SK-N-SH (cell line): Measurements from ENCODE around the gene RAPGEF6. TPM values are rescaled to one million over a fixed set of nuclear protein-coding genes. Genes with fewer than 3 reads are reported as not detected.

ENCODE experiments used
- CTCF ChIA-PET: fragments of 300-600, 350-600 bp; formaldehyde crosslinking; extraction: SDS; loops from one replicate; lab custom pipeline; 2021; lab: Yijun Ruan, JAX
- POLR2A ChIA-PET: fragments of 350-600 bp; sonication (Branson Sonifier 250); formaldehyde crosslinking; extraction: SDS; loops from one replicate; lab custom pipeline; 2020; ENCODE audit warnings: antibody characterized with exemption, inconsistent platforms; lab: Yijun Ruan, JAX
- DNase-seq: peaks from one replicate; pipeline ENCODE4 v3.0.0; 2012
- H2AFZ ChIP-seq: fragments of 200-600 bp; sonication (generic); 2 replicates; pipeline ENCODE4 v1.8.1; 2016; ENCODE audit warnings: antibody characterized with exemption, mild to moderate bottlenecking, low read depth
- H3F3A ChIP-seq: fragments of 200-600 bp; sonication (generic); replicated peaks from 2 replicates; pipeline ENCODE3; 2016; ENCODE audit warnings: antibody characterized with exemption, mild to moderate bottlenecking; ENCODE audit not compliant: insufficient read depth
- H3K27ac ChIP-seq, 2 experiments: fragments of 200-500 bp in 1 of 2; fragments of 200-600 bp in 1 of 2; sonication (Bioruptor generic) in 1 of 2; sonication (generic), shearing (Covaris generic) in 1 of 2; 2 replicates each; pipeline versions ENCODE4 v1.5.1 to v1.6.1; 2014 to 2016; ENCODE audit warnings: low read depth in 2 of 2, inconsistent platforms in 1 of 2, low read length in 1 of 2, mild to moderate bottlenecking in 1 of 2, mixed read lengths in 1 of 2
- H3K27me3 ChIP-seq: fragments of 200-600 bp; sonication (generic), shearing (Covaris generic); 2 replicates; pipeline ENCODE4 v1.6.1; 2016; ENCODE audit warnings: mixed run types; ENCODE audit not compliant: insufficient read depth
- H3K36me3 ChIP-seq, 2 experiments: fragments of 200-500 bp in 1 of 2; fragments of 200-600 bp in 1 of 2; sonication (Bioruptor generic) in 1 of 2; sonication (generic) in 1 of 2; replicated peaks in 1 of 2; 2 replicates each; pipeline versions ENCODE3 to v1.5.1; 2014 to 2016; ENCODE audit warnings: low read length in 1 of 2, mild to moderate bottlenecking in 1 of 2; ENCODE audit not compliant: insufficient read depth in 2 of 2, control insufficient read depth in 1 of 2
- H3K4me1 ChIP-seq, 2 experiments: fragments of 200-500 bp in 1 of 2; fragments of 200-600 bp in 1 of 2; sonication (Bioruptor generic) in 1 of 2; sonication (generic), shearing (Covaris generic) in 1 of 2; 2 replicates each; pipeline versions ENCODE4 v1.5.1 to v1.6.1; 2014 to 2016; ENCODE audit warnings: low read depth in 1 of 2, low read length in 1 of 2, mixed run types in 1 of 2; ENCODE audit not compliant: insufficient read depth in 2 of 2, control insufficient read depth in 1 of 2
- H3K4me2 ChIP-seq: fragments of 200-600 bp; sonication (generic), shearing (Covaris generic); 2 replicates; pipeline ENCODE4 v1.6.1; 2017; ENCODE audit warnings: mixed run types
- H3K4me3 ChIP-seq, 2 experiments: fragments of 200-500 bp in 1 of 2; fragments of 200-600 bp in 1 of 2; sonication (Bioruptor generic) in 1 of 2; sonication (generic), shearing (Covaris generic) in 1 of 2; 2 replicates each; pipeline versions ENCODE4 v1.5.1 to v1.8.1; 2014 to 2016; ENCODE audit warnings: low read depth in 2 of 2, inconsistent platforms in 1 of 2, low read length in 1 of 2, mild to moderate bottlenecking in 1 of 2, mixed read lengths in 1 of 2, moderate library complexity in 1 of 2
- H3K79me2 ChIP-seq: fragments of 200-600 bp; sonication (generic); 2 replicates; pipeline ENCODE4 v1.8.1; 2017; ENCODE audit warnings: mild to moderate bottlenecking; ENCODE audit not compliant: insufficient read depth
- H3K9ac ChIP-seq: fragments of 200-600 bp; sonication (generic); 2 replicates; pipeline ENCODE4 v1.6.1; 2017; ENCODE audit warnings: mixed run types
- H3K9me2 ChIP-seq: fragments of 200-600 bp; sonication (generic); 2 replicates; pipeline ENCODE4 v1.6.1; 2017; ENCODE audit warnings: mixed run types
- H3K9me3 ChIP-seq: fragments of 200-600 bp; sonication (generic); 2 replicates; pipeline ENCODE4 v1.6.1; 2017; ENCODE audit warnings: mixed run types, mild to moderate bottlenecking, moderate library complexity
- H4K20me1 ChIP-seq: fragments of 200-600 bp; sonication (generic); 2 replicates; pipeline ENCODE4 v1.6.1; 2017; ENCODE audit warnings: mild to moderate bottlenecking, mixed run types; ENCODE audit not compliant: insufficient read depth
- CHD2 ChIP-seq: fragments of 150-350 bp; IDR thresholded peaks from 2 replicates; pipeline ENCODE4 v1.6.1; 2018; ENCODE audit warnings: low read length; ENCODE audit not compliant: partially characterized antibody
- CTCF ChIP-seq: fragments of 200-600 bp; sonication (generic); IDR thresholded peaks from 2 replicates; pipeline ENCODE4 v1.6.1; 2017; ENCODE audit warnings: antibody characterized with exemption, mild to moderate bottlenecking, moderate library complexity
- EZH2phosphoT487 ChIP-seq: fragments of 200-600 bp; sonication (generic); IDR thresholded peaks from 2 replicates; pipeline ENCODE4 v1.6.1; 2017; ENCODE audit warnings: low read depth, mixed run types, mild to moderate bottlenecking, antibody characterized with exemption, moderate library complexity, borderline replicate concordance
- FOXJ3 ChIP-seq: sonication (generic); formaldehyde crosslinking; IDR thresholded peaks from 2 replicates; pipeline ENCODE4 v1.5.1; 2020; ENCODE audit warnings: mild to moderate bottlenecking, missing genetic modification reagents
- GABPA ChIP-seq: IDR thresholded peaks from 2 replicates; pipeline ENCODE4 v1.4.0; 2012; ENCODE audit warnings: low read depth, mild to moderate bottlenecking
- IRF3 ChIP-seq: fragments of 150-350 bp; IDR thresholded peaks from 2 replicates; pipeline ENCODE4 v1.6.1; 2016; ENCODE audit warnings: mild to moderate bottlenecking, low read depth, low read length
- MAX ChIP-seq: IDR thresholded peaks from 2 replicates; pipeline ENCODE4 v1.4.0; 2012; ENCODE audit warnings: low read depth
- MXI1 ChIP-seq: IDR thresholded peaks from 2 replicates; pipeline ENCODE4 v1.6.1; 2012; ENCODE audit warnings: mild to moderate bottlenecking, low read depth, low read length, improper control_type of control experiment
- POLR2AphosphoS5 ChIP-seq: IDR thresholded peaks from 2 replicates; pipeline ENCODE4 v1.6.1; 2012; ENCODE audit warnings: low read depth, low read length
- RCOR1 ChIP-seq: fragments of 150-350 bp; IDR thresholded peaks from 2 replicates; pipeline ENCODE4 v1.6.1; 2017; ENCODE audit warnings: antibody characterized with exemption, low read length
- REST ChIP-seq: IDR thresholded peaks from 2 replicates; pipeline ENCODE4 v1.6.1; 2012; ENCODE audit warnings: mild to moderate bottlenecking, low read depth, low read length, moderate library complexity
- RXRA ChIP-seq: IDR thresholded peaks from 2 replicates; pipeline ENCODE4 v1.4.0; 2012; ENCODE audit warnings: low read depth, mild to moderate bottlenecking, borderline replicate concordance
- SIN3A ChIP-seq: IDR thresholded peaks from 2 replicates; pipeline ENCODE4 v1.6.1; 2012; ENCODE audit warnings: low read depth, mild to moderate bottlenecking, low read length, moderate library complexity, borderline replicate concordance
- TEAD4 ChIP-seq: IDR thresholded peaks from 2 replicates; pipeline ENCODE4 v1.4.0; 2012; ENCODE audit warnings: mild to moderate bottlenecking, borderline replicate concordance; ENCODE audit not compliant: insufficient read depth
- YY1 ChIP-seq: IDR thresholded peaks from 2 replicates; pipeline ENCODE4 v1.4.0; 2012; ENCODE audit warnings: low read depth, mild to moderate bottlenecking
- ZBTB33 ChIP-seq: IDR thresholded peaks from 2 replicates; pipeline ENCODE4 v1.4.0; 2012; ENCODE audit warnings: low read depth, borderline replicate concordance
- WGBS: methylation state at CpG from one replicate; pipeline ENCODE4 v1.1.6; 2017; ENCODE audit warnings: low lambda C conversion rate; 5-methylcytosine and 5-hydroxymethylcytosine counted together
- polyA plus RNA-seq, 3 experiments: library from polyadenylated mRNA; depleted of rRNA; stranded (reverse); fragments of >200 nt; gene quantifications; 2 replicates each; pipeline ENCODE4 v1.2.3, GENCODE V29; 2012

Gene RAPGEF6
- polyA plus RNA-seq, 1 of the 3 experiments (the other 2 are of a cell fraction): 2.9 TPM

- Histone ChIP-seq H3K4me3 (no peak overlapping the region), H3K4me2 (no peak overlapping the region), H3K27ac (no peak overlapping the region), H3K36me3 (peaks cover 2 to 3% of the 10 kb centered on the region in 2 experiments), H2AFZ (no peak overlapping the region), H3K9ac (no peak overlapping the region), H3K79me2 (no peaks in the 10 kb centered on the region), H3K27me3 (no peaks in the 10 kb centered on the region), H3K9me3 (no peaks in the 10 kb centered on the region), H4K20me1 (no peaks in the 10 kb centered on the region), H3K4me1 (no peaks in the 10 kb centered on the region), H3K9me2 (no peaks in the 10 kb centered on the region), H3F3A (peaks cover 13% of the 10 kb centered on the region)
- ChIA-PET CTCF (interaction anchor here (0.7 to 1.5 kb wide), 3 partner anchors 156 to 255 kb away, joined by 3 to 4 read pairs (median 3); partner anchors contain the start of genes CDC42SE2 and HINT1), POLR2A (no interaction called here)
- WGBS: 94% methylated on average over 4 of the region's 4 CpGs
- no peak for DNase-seq
- TF ChIP-seq YY1: no peak
- no peak for TF ChIP-seq IRF3
- no peak for TF ChIP-seq MAX
- no peak for TF ChIP-seq REST
- TF ChIP-seq GABPA: no peak
- TF ChIP-seq RCOR1: no peak
- TF ChIP-seq CHD2: no peak
- no peak for TF ChIP-seq TEAD4
- no peak for TF ChIP-seq CTCF
- no peak for TF ChIP-seq MXI1
- TF ChIP-seq FOXJ3: no peak
- TF ChIP-seq SIN3A: no peak
- no peak for TF ChIP-seq POLR2AphosphoS5
- TF ChIP-seq ZBTB33: no peak
- TF ChIP-seq EZH2phosphoT487: no peak
- no peak for TF ChIP-seq RXRA
Observed at GRCh38 chr5:131419877-131420276, 215.2 kb downstream of the RAPGEF6 start.
